ENCODE results near the gene C5orf63.

- no peak for TF ChIP-seq CTCF (IDR thresholded peaks at IDR 0.05; ENCODE audit: low read length)
- no peak for TF ChIP-seq EZH2 (optimal IDR thresholded peaks at IDR 0.05; ENCODE audit: low read depth, low read length)
- no peak for TF ChIP-seq EZH2phosphoT487 (IDR thresholded peaks at IDR 0.05; ENCODE audit: low read length)
Observed at GRCh38 chr5:127009784-127010183, 63.5 kb downstream of the C5orf63 start.
